OCI-LY7 (cell line): Measurements from ENCODE around the gene ITPRID1. TPM values are rescaled to one million over a fixed set of nuclear protein-coding genes. Genes with fewer than 3 reads are reported as not detected.
"Not testable (repeated sequence)": the region's sequence is repeated elsewhere in the genome, so short reads cannot be mapped to it uniquely, and the experiment has no call there.

Source experiments
- BruUV-seq: library from RNA; stranded (reverse); fragments of 400-500 nt; replicated peaks from 2 replicates; lab custom pipeline; 2021; lab: Mats Ljungman, UMichigan
- CTCF ChIA-PET: fragments of 300-600 bp; sonication (Branson Sonifier 250); formaldehyde crosslinking; loops from one replicate; lab custom pipeline; 2022; ENCODE audit warnings: antibody characterized with exemption; ENCODE audit not compliant: unreplicated experiment; lab: Charles Lee
- POLR2A ChIA-PET: fragments of 300-600 bp; sonication (Branson Sonifier 250); formaldehyde crosslinking; loops from one replicate; lab custom pipeline; 2022; ENCODE audit warnings: antibody characterized with exemption; lab: Charles Lee
- DNase-seq: peaks from one replicate; pipeline ENCODE4 v3.0.0-alpha.2; 2015; ENCODE audit warnings: low spot score
- H2AFZ ChIP-seq: fragments of 200-600 bp; sonication (generic), shearing (Covaris generic); 2 replicates; pipeline ENCODE4 v1.6.1; 2014; ENCODE audit warnings: mild to moderate bottlenecking, antibody characterized with exemption, low read length, moderate library complexity
- H3K27ac ChIP-seq: fragments of 200-600 bp; sonication (generic); 2 replicates; pipeline ENCODE4 v1.5.1; 2014; ENCODE audit warnings: mixed run types, low read depth, mild to moderate bottlenecking, moderate library complexity, low read length, inconsistent platforms; ENCODE audit not compliant: poor library complexity, severe bottlenecking
- H3K36me3 ChIP-seq: fragments of 200-600 bp; sonication (generic); 2 replicates; pipeline ENCODE4 v1.6.1; 2014; ENCODE audit warnings: mild to moderate bottlenecking, antibody characterized with exemption, low read length, moderate library complexity, mixed read lengths; ENCODE audit not compliant: insufficient read depth
- H3K4me1 ChIP-seq: fragments of 200-600 bp; sonication (generic); 2 replicates; pipeline ENCODE4 v1.5.1; 2014; ENCODE audit warnings: mild to moderate bottlenecking, low read length; ENCODE audit not compliant: insufficient read depth, poor library complexity, severe bottlenecking
- H3K4me2 ChIP-seq: fragments of 200-600 bp; sonication (generic); 2 replicates; pipeline ENCODE4 v1.6.1; 2014; ENCODE audit warnings: mild to moderate bottlenecking, low read length
- H3K4me3 ChIP-seq: fragments of 200-600 bp; sonication (generic); 2 replicates; pipeline ENCODE4 v1.5.1; 2014; ENCODE audit warnings: mild to moderate bottlenecking, low read depth, low read length; ENCODE audit not compliant: poor library complexity, severe bottlenecking
- H3K79me2 ChIP-seq: fragments of 200-600 bp; sonication (generic); 2 replicates; pipeline ENCODE4 v1.6.1; 2016; ENCODE audit warnings: low read depth, mild to moderate bottlenecking, low read length, moderate library complexity, mixed read lengths; ENCODE audit not compliant: insufficient read depth
- H3K9me2 ChIP-seq: fragments of 200-600 bp; sonication (generic); 2 replicates; pipeline ENCODE4 v1.6.1; 2016; ENCODE audit warnings: mild to moderate bottlenecking, low read length, mixed read lengths; ENCODE audit not compliant: insufficient read depth
- H3K9me3 ChIP-seq: fragments of 200-600 bp; sonication (generic); 2 replicates; pipeline ENCODE4 v1.6.1; 2014; ENCODE audit warnings: mild to moderate bottlenecking, mixed run types, low read length, mixed read lengths
- H4K20me1 ChIP-seq: fragments of 200-600 bp; sonication (generic); 2 replicates; pipeline ENCODE4 v1.6.1; 2014; ENCODE audit warnings: mild to moderate bottlenecking, antibody characterized with exemption, low read length, moderate library complexity, mixed read lengths; ENCODE audit not compliant: insufficient read depth
- EZH2phosphoT487 ChIP-seq: fragments of 200-600 bp; sonication (generic); IDR thresholded peaks from 2 replicates; pipeline ENCODE4 v1.6.1; 2018; ENCODE audit warnings: low read depth, borderline replicate concordance, mild to moderate bottlenecking, mixed run types, antibody characterized with exemption, low read length, moderate library complexity, mixed read lengths
- intact Hi-C: fragments of 100-400 bp; cut with micrococcal nuclease; formaldehyde crosslinking; loops from one replicate; pipeline ENCODE4 v1.10.0; 2022; ENCODE audit not compliant: unreplicated experiment
- total RNA-seq, 2 experiments: library from RNA; depleted of rRNA in 1 of 2; stranded (reverse); fragments of >200 nt in 1 of 2; shearing (Covaris generic) in 1 of 2; gene quantifications; 2 replicates each; pipeline ENCODE4 v1.2.3, GENCODE V29; 2014 to 2022
- TF ChIP-seq, protein P1 (sequence below): fragments of 200-600 bp; sonication (generic); conservative IDR thresholded peaks from 2 replicates; pipeline ENCODE4 v1.5.1; 2014; ENCODE audit warnings: mild to moderate bottlenecking, antibody characterized with exemption, low read length, moderate library complexity, mixed read lengths

Gene ITPRID1
- total RNA-seq, 2 experiments from 2014 or later: not detected

DNA sequence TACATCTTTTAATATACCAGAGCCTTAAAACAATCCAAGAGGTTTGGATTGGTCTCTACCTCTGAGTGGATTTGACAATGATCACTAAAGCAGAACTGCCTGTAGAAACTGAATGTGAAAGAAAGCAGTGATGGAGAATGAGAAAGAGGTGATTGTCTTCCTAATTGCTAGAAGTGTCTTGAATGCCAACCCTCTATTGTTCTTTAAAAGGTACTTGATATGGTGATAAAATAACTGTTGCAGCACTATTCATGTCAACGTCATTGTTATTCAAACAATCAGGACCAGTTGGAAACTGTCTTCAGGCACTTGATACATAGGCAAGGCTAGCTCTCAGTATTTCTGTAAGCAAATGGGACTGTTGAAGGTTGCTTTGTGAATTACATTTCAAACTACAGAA, 47.9 kb upstream of the ITPRID1 start:
- DNase-seq: no peak
- no peak overlapping the region for H3K4me2 ChIP-seq
- intact Hi-C loops: no loop called here
- ChIA-PET POLR2A (interaction anchor here (0.6 kb wide), 1 partner anchor 66 kb away, joined by 4 read pairs; no protein-coding TSS in a partner anchor), CTCF (no interaction called here)
- no peaks in the 10 kb centered on the region for H3K36me3 ChIP-seq
- no peak overlapping the region for H2AFZ ChIP-seq
- BruUV-seq: no TSS peak
- no peaks in the 10 kb centered on the region for H4K20me1 ChIP-seq
- H3K4me3 ChIP-seq: no peak overlapping the region
- H3K79me2 ChIP-seq: no peaks in the 10 kb centered on the region
- no peaks in the 10 kb centered on the region for H3K9me2 ChIP-seq
- TF ChIP-seq, protein P1, sequence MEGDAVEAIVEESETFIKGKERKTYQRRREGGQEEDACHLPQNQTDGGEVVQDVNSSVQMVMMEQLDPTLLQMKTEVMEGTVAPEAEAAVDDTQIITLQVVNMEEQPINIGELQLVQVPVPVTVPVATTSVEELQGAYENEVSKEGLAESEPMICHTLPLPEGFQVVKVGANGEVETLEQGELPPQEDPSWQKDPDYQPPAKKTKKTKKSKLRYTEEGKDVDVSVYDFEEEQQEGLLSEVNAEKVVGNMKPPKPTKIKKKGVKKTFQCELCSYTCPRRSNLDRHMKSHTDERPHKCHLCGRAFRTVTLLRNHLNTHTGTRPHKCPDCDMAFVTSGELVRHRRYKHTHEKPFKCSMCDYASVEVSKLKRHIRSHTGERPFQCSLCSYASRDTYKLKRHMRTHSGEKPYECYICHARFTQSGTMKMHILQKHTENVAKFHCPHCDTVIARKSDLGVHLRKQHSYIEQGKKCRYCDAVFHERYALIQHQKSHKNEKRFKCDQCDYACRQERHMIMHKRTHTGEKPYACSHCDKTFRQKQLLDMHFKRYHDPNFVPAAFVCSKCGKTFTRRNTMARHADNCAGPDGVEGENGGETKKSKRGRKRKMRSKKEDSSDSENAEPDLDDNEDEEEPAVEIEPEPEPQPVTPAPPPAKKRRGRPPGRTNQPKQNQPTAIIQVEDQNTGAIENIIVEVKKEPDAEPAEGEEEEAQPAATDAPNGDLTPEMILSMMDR: no peak
- no peak for TF ChIP-seq EZH2phosphoT487
- no peak overlapping the region for H3K27ac ChIP-seq
- H3K4me1 ChIP-seq: no peaks in the 10 kb centered on the region
- no peaks in the 10 kb centered on the region for H3K9me3 ChIP-seq

DNA sequence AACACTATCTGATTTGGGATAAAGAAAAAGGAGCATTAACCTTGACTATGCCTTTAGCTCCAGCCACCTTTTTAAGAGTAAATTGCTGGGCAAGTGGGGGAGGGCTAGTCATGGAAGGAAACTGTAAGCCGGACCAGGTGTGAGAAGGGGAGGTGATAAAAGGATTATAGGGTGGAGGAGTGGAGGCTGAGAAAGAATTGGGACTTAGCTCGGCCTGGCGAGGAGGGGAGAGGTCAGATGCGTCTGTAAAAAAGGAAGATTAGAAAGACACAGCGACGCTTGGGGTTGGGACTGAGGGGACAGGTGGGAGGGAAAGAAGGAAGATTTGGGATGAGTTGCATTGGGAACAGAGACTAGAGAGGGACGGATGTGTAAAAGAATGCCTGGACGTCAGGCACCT, 43.0 kb upstream of the ITPRID1 start:
- H4K20me1 ChIP-seq, CTCF ChIA-PET, BruUV-seq, H3K4me1 ChIP-seq, H3K36me3 ChIP-seq, H3K4me2 ChIP-seq, intact Hi-C loops, H3K9me3 ChIP-seq, H3K4me3 ChIP-seq, H3K9me2 ChIP-seq, H3K27ac ChIP-seq, DNase-seq, H2AFZ ChIP-seq, H3K79me2 ChIP-seq, POLR2A ChIA-PET: not testable (repeated sequence)

DNA sequence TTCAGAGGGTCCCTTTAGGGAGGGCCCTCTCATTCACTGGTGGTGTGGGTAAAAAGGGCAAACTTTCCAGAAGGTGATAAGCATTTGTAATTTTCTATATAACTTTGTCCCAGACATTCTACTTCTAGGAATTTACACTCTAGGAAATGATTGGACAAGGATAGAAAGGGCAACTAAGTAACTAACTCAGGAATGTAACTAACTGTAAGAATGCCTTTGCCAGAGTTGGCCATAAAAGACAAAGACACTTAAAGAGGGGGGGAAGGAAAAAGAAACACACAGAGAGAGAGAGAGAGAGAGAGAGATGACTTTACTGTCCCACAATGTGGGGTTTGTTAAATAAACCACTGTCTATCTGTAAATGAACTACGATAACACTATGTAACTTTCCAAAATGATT, 38.5 kb upstream of the ITPRID1 start:
- intact Hi-C loops: no loop called here
- Histone ChIP-seq H3K4me3 (no peak overlapping the region), H3K9me2 (no peaks in the 10 kb centered on the region), H2AFZ (no peak overlapping the region), H3K4me1 (no peaks in the 10 kb centered on the region), H3K27ac (no peak overlapping the region), H3K36me3 (no peaks in the 10 kb centered on the region), H3K4me2 (no peak overlapping the region), H4K20me1 (no peaks in the 10 kb centered on the region), H3K9me3 (no peaks in the 10 kb centered on the region), H3K79me2 (no peaks in the 10 kb centered on the region)
- no TSS peak for BruUV-seq
- TF ChIP-seq, protein P1: no peak
- no peak for TF ChIP-seq EZH2phosphoT487
- CTCF ChIA-PET: no interaction called here
- POLR2A ChIA-PET: no interaction called here
- no peak for DNase-seq
